Measurements from ENCODE around the gene BICDL2. TPM values are rescaled to one million over a fixed set of nuclear protein-coding genes. Genes with fewer than 3 reads are reported as not detected.

BICDL2 gene
- total RNA-seq, 2 experiments from 2014 or later = 0.11 to 0.17 TPM

DNA sequence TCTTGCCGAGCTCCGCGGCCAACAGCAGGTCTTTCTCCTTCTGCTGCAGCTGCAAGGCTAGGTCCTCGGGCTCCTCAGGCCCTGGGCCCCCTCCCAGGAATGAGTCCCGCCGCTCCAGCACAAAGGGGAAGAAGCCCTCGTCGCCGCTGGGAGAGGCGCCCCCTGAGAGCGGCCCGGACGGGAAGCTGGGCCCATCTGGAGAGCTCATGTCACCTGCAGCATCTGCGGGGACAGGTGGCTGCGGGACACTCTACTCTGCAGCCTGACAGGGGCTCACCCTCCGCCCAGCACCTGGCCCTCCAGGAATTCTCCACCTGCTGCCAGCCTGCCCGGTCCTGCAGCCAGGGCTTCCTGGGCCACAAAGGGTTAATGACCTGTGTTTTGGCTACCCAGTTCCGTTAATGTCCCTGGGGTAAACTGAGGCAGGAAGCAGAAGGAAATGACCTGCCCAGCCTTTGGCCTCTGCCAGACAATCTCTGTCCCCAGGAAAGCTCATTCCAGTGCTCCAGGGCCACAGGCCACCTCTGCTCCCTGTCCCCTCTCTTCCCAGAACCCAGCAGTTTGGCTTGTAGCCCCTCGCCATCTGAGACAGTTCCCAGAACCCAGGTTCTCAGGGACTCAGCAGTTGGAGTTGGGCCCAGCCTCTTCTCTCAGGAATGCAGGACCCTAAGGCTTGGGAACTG lies 1.3 kb downstream of the BICDL2 start:
- ChIA-PET CTCF (interaction anchor here (0.9 to 8.9 kb wide), 3 partner anchors 15 to 94 kb away, joined by 3 to 80 read pairs (median 3); partner anchors contain the start of genes CLDN6, HCFC1R1, THOC6 and TNFRSF12A), POLR2A (no interaction called here)

DNA sequence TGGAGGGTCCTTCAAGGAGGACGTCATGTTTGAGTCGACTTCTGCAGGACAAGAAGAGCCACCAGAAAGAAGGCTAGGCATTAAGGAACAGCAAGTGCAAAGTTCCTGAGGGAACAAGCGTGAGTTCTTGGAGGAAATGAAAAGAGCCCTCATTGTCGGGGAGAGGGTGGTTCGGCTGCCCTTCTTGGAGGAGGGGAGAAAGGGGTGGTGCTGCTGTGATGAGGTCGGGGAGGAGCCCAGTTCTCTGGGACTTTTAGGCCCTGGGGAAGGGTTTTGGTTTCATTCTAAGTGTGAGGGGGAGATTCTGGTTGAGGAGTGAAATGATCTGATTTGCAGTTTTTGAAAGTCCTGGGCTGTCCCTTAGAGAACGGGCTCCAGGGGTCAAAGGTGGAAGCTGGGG lies 4.1 kb downstream of the BICDL2 start:
- ChIA-PET CTCF (interaction anchor here (0.9 to 8.9 kb wide), 12 partner anchors 10 to 150 kb away, joined by 3 to 80 read pairs (median 21); partner anchors contain the start of genes CLDN6, FLYWCH2, HCFC1R1 and IL32), POLR2A (no interaction called here)

DNA sequence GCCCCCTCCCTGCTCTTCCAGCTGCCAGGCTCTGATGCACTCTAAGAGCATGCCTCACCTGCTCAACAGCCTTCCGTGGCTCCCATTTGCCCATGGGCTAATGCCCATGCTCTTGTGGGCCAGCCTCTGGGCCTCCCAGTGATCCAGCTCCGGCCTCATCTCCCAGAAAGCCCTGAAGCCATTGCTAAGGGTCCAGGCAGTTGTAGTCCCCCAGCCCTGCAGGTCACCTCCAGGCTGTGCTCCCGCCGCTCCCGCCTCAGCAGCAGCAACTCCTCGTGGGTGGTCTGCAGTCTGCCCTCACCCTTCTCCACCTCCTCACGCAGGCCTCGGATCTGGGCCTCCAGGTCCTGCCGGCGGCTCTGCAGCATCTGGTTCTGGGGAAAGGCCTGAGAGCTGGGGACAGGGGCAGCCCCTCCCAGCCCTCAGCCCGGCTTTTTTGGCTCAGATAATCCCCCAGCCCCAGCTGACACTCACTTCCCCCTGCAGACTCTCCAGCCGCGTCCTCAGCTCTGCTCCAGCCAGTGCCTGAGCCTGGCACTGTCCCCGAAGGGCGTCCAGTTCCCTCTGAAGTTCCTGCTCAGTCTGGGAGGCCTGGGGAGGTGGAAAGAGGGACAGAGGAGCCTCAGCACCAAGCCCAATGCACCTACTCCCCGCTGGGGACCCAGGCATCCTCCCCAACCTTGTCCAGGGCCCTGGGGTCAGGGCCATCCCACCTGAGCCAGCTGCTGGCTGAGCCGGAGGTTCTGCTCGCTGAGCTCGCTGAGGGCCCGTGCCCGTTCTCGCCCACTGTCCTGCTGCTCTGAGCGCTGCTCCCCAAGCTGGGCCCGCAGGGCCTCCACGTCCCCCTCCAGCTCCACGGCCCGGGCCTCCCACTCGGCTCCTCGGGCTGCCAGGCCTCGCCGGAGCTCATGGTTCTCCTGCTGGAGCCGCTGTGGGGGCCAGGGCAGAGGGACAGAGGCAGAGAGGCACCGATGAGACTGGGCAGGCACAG lies 6.2 kb downstream of the BICDL2 start:
- CTCF ChIA-PET = interaction anchor here (1.1 to 8.9 kb wide), 18 partner anchors 10 to 142 kb away, joined by 4 to 80 read pairs (median 7); partner anchors contain the start of genes CLDN6, HCFC1R1, IL32 and MMP25
- POLR2A ChIA-PET = interaction anchor here (1.2 to 1.5 kb wide), 2 partner anchors 10 to 36 kb away, joined by 6 read pairs; partner anchors contain the start of gene TNFRSF12A

DNA sequence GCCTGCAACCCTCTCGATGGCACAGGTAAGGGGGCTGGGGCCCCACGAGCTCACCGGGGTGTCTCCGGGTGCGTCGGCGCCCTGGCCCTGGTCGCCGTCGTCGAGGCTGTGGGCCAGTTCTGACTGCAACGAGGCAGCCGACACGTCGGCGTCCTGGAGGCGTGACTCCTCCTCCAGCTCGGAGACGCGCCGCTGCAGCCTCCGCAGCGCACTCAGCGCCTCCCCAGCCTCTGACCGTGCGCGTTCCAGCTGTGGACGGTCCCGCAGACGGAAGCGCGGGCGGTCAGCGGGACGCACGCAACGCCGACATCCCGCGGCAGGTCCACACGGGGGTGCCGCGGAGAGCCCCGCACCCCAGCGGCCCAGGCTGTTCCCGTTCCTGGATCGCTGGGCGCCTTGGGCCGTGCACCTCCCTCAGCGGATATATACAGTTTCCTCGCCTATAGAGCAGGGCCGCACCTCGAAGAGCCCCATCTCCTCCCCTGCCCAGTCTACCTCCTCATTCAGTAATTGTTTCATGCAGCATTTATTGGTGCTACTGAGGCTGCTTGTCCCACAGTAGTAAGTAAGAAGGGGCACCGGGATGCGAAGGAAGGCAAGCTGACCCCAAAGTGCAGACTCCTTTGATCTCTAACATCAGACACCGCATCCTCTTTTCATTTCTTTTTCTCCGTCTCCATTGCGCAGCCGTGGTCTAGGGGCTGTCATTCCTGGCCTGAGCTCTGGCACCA lies 7.1 kb downstream of the BICDL2 start:
- CTCF ChIA-PET = interaction anchor here (0.8 to 8.9 kb wide), 11 partner anchors 9 to 138 kb away, joined by 3 to 80 read pairs (median 16); partner anchors contain the start of genes CLDN6, HCFC1R1, THOC6 and TNFRSF12A
- POLR2A ChIA-PET = interaction anchor here (1.2 to 1.5 kb wide), 2 partner anchors 10 to 37 kb away, joined by 6 read pairs; partner anchors contain the start of gene TNFRSF12A

DNA sequence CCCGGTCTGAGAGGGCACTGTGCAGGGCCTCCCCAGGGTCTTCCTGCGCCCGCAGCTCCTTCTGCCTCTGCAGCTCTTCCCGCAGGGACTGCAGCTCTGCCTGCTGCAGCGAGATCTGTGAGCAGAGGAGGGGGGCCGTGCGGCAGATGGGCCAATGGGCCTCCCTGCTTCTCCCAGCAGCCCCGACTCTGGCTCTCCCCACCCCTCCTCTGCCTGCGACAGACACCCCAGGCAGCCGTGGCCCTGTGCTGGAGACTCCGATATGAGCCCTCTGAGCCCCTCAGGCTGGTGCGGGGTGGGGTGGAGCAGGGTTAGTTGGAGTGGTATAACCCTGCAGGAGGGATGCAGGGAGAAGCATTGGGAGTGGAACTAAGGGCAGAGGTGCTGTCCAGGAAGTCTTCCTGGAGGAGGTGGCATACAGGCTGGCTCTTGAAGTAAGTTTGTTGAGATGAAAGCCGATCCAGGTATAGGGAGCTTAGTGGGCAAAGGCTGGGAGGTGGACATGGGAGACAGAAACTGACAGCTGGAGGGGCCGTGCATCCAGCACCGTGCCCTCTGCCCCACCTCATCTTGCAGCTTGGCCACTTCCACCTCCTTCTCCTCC lies 7.9 kb downstream of the BICDL2 start:
- POLR2A ChIA-PET = interaction anchor here (0.9 to 1.5 kb wide), 4 partner anchors 9 to 38 kb away, joined by 3 to 6 read pairs (median 5); partner anchors contain the start of gene TNFRSF12A
- CTCF ChIA-PET = interaction anchor here (1.0 to 8.9 kb wide), 20 partner anchors 8 to 147 kb away, joined by 3 to 80 read pairs (median 7); partner anchors contain the start of genes CLDN6, HCFC1R1, MMP25 and THOC6

DNA sequence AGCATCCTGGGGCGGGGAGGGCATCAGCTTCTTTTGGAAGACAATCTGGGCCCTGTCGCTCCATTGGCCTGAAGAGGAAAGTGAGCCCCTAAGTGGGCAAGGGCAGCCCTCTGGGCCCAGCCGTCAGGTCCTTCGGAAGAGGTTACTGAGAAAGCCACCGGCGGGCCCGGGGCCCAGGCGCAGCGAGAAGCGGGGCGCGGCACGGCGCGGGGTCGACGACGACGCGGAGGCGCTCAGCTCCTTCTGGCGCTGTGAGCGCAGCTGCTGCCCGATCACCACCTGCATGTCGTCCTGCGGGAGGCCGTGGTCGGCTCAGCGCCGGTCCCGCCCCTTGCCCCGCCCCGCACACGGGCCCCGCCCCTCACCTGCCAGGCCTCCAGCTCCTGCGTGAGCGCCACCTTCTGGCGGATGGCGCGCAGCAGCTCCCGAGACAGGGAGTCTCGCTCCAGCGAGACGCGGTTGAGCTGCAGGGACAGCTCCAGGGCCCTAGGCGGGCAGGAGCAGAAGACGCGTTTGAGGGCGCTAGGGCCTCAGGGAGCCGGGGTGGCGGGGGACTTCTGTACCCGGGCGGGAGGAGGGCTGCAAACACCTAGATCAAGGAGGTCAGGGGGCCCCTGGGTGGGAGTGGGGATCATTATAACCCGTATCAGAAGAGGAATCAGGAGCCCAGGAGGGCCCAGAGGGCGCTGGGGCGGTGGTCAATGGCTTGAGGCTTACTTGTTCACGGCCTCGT lies 8.6 kb downstream of the BICDL2 start:
- CTCF ChIA-PET = interaction anchor here (0.9 to 8.9 kb wide), 23 partner anchors 7 to 160 kb away, joined by 3 to 80 read pairs (median 5); partner anchors contain the start of genes CLDN6, HCFC1R1, MMP25 and THOC6
- POLR2A ChIA-PET = interaction anchor here (0.6 to 1.5 kb wide), 7 partner anchors 11 to 130 kb away, joined by 3 to 6 read pairs (median 4); partner anchors contain the start of gene ZNF213

DNA sequence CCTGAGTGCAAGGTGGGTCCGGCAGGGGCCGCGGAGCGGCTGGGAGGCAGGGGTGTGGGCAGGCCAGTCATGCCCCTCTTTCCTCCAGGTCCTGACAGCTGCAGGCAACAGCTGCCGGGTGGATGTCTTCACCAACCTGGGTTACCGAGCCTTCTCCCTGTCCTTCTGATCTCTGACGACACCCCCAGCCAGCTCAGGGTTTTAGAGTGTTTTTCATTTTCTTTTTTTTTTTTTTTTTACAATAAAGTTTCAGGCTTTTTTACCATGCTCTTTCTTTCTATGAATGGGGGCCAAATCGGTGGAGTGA lies 9.3 kb downstream of the BICDL2 start:
- CTCF ChIA-PET = interaction anchor here (0.9 to 8.9 kb wide), 20 partner anchors 7 to 159 kb away, joined by 3 to 80 read pairs (median 6); partner anchors contain the start of genes CLDN6, HCFC1R1, MMP25 and THOC6

DNA sequence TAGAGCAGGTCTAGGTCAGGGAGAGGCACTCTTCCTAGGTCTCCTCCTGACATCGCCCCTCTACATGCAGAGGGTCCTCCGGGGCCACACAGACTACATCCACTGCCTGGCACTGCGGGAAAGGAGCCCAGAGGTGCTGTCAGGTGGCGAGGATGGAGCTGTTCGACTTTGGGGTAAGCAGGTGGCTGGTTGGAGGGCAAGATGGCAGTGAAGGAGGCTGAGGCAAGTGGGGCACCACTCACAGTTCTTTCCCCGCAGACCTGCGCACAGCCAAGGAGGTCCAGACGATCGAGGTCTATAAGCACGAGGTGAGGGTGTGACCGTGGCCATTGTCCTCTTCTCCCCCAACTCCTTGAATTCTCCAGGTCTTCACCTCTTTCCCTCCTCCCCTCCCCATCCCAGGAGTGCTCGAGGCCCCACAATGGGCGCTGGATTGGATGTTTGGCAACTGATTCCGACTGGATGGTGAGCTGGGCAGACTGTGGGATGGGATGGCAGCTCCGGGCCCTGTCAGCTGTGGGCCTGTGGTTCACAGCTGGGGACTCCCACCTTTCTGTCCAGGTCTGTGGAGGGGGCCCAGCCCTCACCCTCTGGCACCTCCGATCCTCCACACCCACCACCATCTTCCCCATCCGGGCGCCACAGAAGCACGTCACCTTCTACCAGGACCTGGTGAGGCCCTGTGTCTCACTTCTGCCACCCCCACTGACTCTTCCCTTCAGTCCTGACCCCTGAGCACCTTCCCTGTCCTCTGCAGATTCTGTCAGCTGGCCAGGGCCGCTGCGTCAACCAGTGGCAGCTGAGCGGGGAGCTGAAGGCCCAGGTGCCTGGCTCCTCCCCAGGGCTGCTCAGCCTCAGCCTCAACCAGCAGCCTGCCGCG lies 9.9 kb downstream of the BICDL2 start:
- ChIA-PET POLR2A (no interaction called here), CTCF (interaction anchor here (0.9 to 8.9 kb wide), 12 partner anchors 6 to 159 kb away, joined by 3 to 80 read pairs (median 10); partner anchors contain the start of genes CLDN6, HCFC1R1, THOC6 and TNFRSF12A)

More for the DNA sequence above, 9.3 kb downstream of the BICDL2 start:
- POLR2A ChIA-PET = interaction anchor here (0.6 to 0.9 kb wide), 4 partner anchors 57 to 131 kb away, joined by 3 to 4 read pairs (median 4); partner anchors contain the start of gene ZNF213

DNA sequence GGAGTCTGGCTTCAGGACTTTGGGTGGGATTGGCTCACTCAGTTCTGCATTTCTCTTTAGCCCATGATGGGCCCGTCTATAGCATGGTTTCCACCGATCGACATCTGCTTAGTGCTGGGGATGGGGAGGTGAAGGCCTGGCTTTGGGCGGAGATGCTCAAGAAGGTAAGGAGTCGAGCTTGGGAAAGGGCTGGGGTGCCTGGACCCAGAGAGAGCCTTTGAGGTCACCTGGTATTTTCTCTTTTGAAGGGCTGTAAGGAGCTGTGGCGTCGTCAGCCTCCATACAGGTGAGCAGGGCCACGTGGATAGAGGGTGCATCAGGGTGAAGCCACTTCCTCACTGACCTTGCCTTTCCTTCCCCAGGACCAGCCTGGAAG lies 10.8 kb downstream of the BICDL2 start:
- CTCF ChIA-PET = interaction anchor here (1.7 kb wide), 1 partner anchor 8 kb away, joined by 4 read pairs; no protein-coding TSS in a partner anchor
- POLR2A ChIA-PET = no interaction called here

DNA sequence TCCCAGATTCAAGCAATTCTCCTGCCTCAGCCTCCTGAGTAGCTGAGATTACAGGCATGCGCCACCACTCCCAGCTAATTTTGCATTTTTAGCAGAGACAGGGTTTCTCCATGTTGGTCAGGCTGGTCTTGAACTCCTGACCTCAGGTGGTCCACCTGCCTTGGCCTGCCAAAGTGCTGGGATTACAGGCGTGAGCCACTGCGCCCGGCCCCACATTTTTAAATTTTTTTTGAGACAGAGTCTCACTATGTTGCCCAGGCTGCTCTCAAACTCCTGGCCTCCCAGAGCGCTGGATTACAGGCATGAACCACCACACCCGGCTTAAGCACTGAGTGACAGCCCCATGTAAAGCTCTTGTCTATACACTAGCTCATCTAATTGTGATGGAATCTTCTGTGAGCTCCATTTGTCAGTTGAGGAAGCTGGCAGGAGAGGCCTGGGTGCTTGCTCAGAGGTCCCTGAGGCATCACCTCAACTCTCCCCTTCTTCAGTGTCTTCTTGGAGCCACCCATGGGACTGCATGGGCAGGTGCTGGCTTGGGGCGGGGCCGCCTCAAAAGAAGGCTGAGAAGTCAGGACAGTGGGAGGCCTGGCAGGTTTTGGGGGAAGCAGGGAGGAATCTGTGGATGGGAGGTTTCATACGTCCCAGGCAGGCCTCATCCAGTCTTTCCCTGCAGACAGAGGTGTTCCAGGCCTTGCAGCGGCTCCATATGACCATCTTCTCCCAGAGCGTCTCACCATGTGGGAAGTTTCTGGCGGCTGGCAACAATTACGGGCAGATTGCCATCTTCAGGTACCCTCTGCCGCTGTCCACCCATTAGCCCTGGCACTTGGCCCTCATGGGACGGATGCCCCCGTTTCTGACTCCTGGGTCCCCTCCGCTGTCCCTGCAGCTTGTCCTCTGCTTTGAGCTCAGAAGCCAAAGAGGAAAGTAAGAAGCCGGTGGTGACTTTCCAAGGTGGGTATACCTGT lies 11.4 kb downstream of the BICDL2 start:
- CTCF ChIA-PET = interaction anchor here (0.9 to 3.1 kb wide), 5 partner anchors 8 to 157 kb away, joined by 3 to 10 read pairs (median 4); no protein-coding TSS in a partner anchor

DNA sequence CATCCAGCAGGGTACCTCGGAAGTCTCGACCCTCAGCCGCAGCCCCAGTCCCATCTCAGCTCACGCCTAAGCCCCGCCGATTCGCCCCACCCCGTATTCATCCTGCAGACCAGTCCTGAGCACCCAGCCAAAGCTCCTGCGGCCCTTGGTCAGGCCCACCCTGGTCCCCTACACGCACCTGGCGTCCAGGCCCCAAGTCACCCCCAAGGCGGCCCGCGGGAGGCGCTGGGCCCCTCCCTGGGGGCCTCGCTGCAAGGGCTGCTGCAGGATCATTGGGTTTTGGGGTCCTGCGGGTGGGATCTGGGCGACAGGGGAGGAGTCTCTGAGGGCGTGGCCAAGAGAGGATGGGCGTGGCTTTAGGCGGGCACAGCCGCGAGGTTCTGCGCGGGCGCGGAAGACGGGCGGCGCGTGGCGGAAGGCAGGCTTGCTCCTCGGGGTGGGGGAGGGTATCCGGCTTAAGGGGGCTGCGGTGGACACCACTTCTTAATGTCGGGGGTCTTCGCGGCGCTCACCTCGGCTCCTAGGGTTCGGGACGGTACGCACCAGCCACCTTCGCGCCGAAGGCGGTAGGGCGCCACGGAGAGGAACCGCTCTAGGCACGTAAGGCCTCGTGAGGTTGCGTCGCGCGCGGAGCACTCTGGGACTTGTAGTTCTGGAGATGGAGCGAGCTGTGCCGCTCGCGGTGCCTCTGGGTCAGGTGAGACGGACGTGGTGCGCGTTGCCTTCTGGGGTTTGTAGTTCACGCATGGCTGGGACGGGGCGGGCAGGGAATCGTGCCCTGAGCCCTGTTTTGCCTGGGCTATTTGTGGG lies 12.9 kb downstream of the BICDL2 start, which contains the start of the genes HCFC1R1 and THOC6:
HCFC1R1 (minus strand) TSS at position 274 of the 810 bp plus-strand sequence; CDS start at position 273, 1 bp downstream.
THOC6 (plus strand) TSS at position 367 of the 810 bp plus-strand sequence; CDS start at position 659, 292 bp downstream.
- POLR2A ChIA-PET = interaction anchor here (0.5 to 1.7 kb wide), 6 partner anchors 14 to 137 kb away, joined by 3 to 15 read pairs (median 4); partner anchors contain the start of gene IL32
- CTCF ChIA-PET = interaction anchor here (0.8 to 6.6 kb wide), 7 partner anchors 7 to 155 kb away, joined by 3 to 80 read pairs (median 4); no protein-coding TSS in a partner anchor

More for the DNA sequence above, 11.4 kb downstream of the BICDL2 start:
- POLR2A ChIA-PET = interaction anchor here (0.6 kb wide), 1 partner anchor 22 kb away, joined by 7 read pairs; no protein-coding TSS in a partner anchor

DNA sequence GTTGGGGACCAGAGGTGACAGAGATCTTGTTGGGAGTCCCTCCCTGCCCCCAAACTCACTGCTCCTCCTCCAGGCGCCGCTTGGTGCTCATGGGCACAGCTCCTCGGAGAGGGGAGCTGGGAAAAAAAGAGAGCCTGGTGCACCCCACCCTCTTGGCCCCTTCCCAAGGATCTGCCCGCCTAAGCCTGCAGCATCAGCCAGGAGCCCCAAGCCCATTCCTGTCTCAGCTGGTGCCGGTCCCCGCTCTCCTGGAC lies 13.4 kb downstream of the BICDL2 start:
- POLR2A ChIA-PET = interaction anchor here (0.9 to 1.7 kb wide), 3 partner anchors 42 to 53 kb away, joined by 3 to 4 read pairs (median 3); partner anchors contain the start of gene IL32
- CTCF ChIA-PET = interaction anchor here (0.8 to 6.6 kb wide), 6 partner anchors 8 to 138 kb away, joined by 3 to 80 read pairs (median 6); a partner anchor contains a TSS

DNA sequence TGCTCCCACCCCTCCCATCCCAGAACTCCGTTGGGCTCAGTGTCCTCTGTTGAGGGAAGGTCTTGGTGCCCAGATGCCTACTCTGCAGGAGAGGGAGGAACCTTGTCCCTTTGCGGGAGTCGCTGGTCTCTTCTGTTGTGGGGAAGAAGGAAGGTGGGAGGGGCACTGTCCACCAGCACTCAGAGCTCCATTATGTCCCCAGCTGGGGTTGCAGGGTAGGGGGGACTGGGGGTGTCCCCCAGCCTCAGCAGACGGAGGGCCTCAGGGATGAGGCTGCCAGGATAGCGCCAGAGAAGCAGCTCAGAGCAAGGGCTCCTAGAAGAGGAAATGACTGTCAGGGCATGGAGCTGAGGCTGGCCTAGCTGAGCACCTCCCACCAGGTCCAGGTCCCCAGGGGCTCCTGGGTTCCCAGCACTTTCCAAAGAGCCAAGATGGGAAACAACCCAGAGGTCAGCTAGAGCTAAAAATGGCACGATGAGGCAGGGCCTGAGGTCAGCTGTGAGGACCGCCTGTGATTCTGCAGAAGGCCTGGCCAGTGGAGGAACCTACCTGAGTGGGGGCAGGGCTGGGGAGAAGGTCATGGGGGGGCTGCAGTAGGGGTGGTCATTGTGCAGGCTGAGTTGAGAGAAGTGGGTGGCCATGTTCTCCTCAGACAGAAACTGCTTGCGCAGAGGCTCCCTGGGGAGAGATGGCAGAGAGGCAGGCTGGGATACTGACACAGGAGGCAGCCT lies 13.9 kb downstream of the BICDL2 start:
- POLR2A ChIA-PET = interaction anchor here (0.9 to 1.7 kb wide), 3 partner anchors 43 to 53 kb away, joined by 3 to 4 read pairs (median 3); partner anchors contain the start of gene IL32

More for the DNA sequence above, 13.9 kb downstream of the BICDL2 start:
- CTCF ChIA-PET = interaction anchor here (0.7 to 6.6 kb wide), 8 partner anchors 8 to 139 kb away, joined by 3 to 80 read pairs (median 4); a partner anchor contains a TSS

Measured in activated CD8-positive, alpha-beta memory T cell treated with anti-CD3 and anti-CD28 coated beads for 36 hours (primary cell).